H54 (cell line): ENCODE results near the gene VSIG10L2.

Experiments used
- DNase-seq: peaks from one replicate; pipeline ENCODE4 v3.0.0; 2011; ENCODE audit warnings: low spot score, mixed read lengths; ENCODE audit not compliant: insufficient read length
- FAIRE-seq: peaks from 3 replicates; lab custom pipeline; 2011; peaks lifted over from hg19 to GRCh38; lab: Jason Lieb, UNC
- POLR2A ChIP-seq: IDR thresholded peaks from 2 replicates; pipeline ENCODE4 v1.6.1; 2011; ENCODE audit warnings: low read depth, mild to moderate bottlenecking, low read length

VSIG10L2 gene

DNA sequence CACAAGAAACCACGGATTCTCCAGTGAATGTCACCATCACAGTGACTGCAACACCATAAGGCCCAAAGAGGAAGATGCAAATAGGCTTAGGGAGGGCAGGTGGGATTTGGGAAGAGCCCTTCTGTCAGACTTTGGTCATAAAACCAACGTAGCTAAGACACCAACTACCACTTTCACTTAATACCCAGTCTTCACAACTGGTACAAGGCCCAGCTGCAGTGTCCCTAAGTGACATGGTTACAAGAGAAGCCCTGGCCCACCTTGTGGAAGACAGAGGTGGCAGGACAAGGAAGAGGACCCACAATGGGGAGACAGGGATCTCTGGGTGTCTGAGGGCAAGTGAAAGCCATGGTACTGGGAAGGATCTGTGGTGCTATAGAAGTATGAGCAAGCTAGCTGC lies 10.0 kb downstream of the VSIG10L2 start:
- FAIRE-seq (no peak), DNase-seq (no peak)
- no peak for TF ChIP-seq POLR2A

- FAIRE-seq = no peak
Observed at GRCh38 chr11:125956391-125957134, 10.7 kb downstream of the VSIG10L2 start.

DNA sequence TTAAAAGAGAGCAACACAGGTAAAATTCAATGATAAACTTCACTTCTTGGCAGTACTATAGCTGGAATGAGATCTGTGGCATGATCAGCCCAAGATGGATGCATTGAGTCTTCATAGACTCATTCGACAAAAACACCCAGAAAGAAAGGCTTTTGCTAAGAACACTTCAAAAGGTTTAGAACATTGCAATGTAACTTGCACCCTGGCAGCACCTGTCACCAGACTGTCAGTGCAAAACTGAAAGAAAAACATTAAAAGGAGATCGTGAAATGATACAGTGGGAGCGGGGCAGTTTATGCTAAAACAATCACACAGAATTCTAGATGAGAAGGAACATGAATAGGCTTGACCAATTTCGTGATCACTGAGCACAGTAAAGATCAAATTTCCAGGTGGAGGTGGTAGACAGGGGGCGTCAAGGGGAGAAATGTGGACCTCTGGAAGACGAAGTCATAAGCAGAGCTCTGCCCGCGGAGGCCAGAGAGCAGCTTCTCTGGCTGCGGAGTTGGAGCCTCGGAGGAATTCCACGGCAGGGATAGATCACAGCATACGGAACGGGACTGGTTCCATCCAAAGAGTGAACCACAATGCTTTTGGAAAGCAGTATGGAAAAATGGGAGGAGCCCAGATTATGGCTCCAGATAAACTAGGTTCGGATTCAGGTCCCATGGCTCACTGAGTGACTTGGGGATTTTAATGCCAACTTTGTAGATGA lies 11.9 kb downstream of the VSIG10L2 start:
- TF ChIP-seq POLR2A = no peak
- no peak for FAIRE-seq
- no peak for DNase-seq

More at GRCh38 chr11:125956391-125957134, 10.7 kb downstream of the VSIG10L2 start:
- no peak for DNase-seq
- TF ChIP-seq POLR2A = no peak

DNA sequence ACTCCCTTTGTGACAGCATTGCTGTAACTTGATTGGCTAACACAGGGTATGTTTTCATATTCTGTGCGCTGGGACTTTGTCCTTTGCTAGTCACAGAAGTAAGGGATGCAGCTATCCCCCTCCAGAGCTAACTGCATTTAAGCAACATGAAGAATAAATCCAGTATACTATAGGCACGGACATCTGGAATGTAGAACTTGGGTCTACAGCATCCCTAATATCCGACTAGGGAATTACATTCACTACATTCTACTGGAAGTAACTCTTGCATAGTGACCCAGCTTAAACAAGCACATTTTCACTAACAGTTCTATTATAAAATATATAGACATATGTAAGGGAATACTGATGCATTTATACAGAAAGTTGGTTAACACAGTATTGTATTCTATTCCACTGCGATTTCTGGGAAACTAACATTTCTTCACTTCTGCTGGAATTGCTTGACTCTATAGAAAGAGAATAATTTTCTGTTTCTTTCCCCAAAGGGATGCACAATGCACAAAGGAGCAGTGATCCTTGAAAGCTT lies 13.1 kb downstream of the VSIG10L2 start:
- TF ChIP-seq POLR2A = no peak
- FAIRE-seq (no peak), DNase-seq (no peak)

DNA sequence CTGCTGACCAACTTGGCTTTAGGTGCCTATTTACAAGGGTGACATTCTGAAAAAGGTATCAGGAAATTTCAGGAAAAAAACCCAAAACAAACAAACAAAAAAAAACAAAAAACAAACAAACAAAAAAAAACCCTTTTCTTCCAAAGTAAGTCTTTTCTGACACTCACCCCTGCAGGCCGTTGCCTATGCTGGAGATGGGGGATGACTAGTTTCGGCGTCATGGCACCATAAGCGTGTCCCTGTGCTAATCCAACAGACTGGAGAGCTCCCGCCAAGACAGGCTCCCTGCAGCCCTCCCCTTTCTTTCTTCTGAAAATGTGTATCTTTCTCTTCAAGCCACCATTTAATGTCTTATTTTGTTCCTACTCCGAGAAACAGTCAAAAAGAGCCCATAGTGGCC lies 13.7 kb downstream of the VSIG10L2 start:
- DNase-seq (no peak), FAIRE-seq (no peak)
- no peak for TF ChIP-seq POLR2A

DNA sequence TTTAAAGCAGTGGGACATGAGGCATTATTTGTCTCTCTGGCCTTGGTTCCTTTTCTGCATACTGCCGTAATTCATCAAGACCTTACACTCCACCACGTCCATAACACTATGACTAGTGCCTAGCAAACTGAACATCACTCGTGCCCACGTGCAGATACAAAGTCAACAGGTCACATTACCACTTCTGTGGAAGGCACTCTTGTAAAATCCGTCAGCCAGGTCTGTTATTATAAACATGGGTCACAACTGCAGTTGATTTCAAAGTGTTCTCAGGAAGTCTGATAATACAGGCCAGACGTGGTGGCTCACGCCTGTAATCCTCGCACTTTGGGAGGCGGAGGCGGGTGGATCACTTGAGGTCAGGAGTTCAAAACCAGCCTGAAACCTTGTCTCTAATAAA lies 14.1 kb downstream of the VSIG10L2 start:
- TF ChIP-seq POLR2A = no peak
- DNase-seq = no peak
- FAIRE-seq = no peak

DNA sequence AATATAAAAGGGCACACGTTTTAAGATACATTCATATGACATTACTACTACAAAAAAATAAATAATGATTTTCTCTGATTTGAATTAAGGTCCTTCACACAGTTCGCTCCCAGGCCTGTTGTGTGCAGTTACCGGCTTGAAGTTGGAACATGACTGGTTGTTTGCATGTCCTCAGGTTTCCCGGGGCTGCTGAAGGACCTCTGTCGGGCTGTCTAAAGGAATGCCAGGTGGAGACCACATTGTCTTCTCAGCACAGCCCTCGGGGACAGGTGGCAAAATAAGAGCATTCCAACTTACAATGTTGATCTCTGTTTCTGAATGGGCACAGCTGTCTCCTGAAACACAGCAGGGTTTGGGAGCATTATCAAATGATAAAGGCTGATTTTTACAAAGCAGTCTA lies 14.9 kb downstream of the VSIG10L2 start:
- FAIRE-seq = no peak
- no peak for DNase-seq
- no peak for TF ChIP-seq POLR2A

DNA sequence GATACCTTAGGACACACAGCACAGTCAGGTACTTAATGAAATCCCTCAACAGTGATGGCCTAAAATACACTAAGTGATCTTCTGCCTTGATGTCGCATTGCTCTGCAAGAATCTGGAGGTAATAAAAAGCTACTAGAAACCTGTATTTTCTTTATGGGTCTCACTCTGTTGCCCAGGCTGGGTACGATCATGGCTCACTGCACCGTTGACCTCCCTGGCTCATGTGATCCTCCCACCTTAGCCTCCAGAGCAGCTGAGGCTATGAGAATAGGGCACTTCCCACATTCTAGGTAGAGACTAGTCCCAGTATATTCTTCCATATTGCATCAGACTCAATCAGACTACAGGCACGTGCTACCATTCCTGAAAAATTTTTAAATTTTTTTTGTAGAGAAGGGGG lies 21.7 kb downstream of the VSIG10L2 start:
- TF ChIP-seq POLR2A = no peak
- DNase-seq = no peak
- no peak for FAIRE-seq

DNA sequence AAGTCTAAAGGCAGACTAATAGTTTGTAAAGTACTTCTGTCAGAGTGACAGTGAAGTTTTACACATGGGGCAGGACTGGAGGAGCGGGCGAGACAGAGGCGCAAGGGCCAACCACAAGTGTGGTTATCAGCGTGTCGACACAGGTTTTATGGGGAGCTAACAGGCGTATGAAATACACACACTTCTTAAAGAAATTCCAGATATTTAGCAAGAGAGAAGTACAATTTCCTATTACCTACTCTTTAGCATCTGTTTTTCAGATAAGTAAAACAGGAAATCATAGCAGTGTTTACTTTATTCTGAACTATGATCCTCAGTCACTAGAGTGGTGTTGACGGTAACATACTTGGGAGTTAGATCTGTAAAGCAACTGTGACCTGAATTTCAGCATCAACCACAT lies 22.5 kb downstream of the VSIG10L2 start:
- FAIRE-seq = no peak

DNA sequence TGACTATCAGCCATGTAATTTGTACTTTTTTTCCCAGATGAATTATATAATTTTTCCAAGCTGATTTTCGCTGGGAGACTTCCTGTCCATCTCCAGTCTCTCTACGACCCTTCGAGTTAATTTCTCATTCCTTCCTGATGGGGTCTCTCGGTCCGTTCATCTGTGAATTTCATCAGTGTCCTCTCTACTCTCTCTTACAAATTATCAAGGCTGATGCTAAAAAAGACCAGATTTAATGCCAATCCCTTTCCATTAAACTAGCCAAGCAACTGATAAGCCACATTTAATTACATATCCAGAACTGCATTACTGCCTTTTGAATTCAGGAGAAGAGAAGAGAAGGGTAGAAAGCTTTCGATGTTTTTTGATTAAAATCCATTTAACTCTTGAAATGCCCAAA lies 25.8 kb downstream of the VSIG10L2 start:
- FAIRE-seq = no peak
- no peak for TF ChIP-seq POLR2A
- DNase-seq = no peak

More for the DNA sequence above, 22.5 kb downstream of the VSIG10L2 start:
- TF ChIP-seq POLR2A = no peak
- no peak for DNase-seq

DNA sequence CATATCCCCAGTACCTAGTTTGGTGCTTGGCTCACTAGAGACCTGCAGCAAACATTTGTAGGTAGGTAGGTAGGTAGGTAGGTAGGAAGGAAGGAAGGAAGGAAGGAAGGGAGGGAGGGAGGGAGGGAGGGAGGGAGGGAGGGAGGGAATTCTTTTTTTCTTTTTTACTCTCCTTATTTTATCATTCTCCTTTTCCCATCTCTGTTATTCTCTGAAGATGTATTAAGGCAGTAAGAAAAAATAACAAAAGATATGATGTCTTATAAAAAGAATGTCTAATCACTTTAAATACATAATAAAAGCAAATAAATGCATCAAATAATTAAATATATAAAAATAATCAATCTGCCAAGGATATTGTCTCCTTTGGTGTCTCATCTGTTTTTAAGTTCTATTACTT lies 28.4 kb downstream of the VSIG10L2 start:
- DNase-seq (no peak), FAIRE-seq (no peak)
- no peak for TF ChIP-seq POLR2A

DNA sequence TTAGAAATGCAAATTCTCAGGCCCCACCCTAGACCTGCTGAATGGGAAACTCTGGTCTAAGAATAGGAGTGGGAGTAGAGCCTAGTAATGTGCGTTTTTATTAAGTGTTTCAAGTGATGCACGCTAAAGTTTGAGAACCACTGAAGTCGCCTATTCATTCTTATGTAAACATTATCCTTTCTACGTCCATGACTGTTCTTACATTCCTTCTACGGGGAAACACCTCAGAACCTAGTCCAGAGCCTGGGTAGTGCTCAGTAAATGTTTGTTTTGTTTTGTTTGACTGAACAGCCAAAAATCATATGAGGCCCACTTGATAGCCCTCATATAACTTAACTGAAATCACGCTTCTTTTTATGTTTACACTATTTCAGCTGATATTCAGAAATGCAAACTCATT lies 29.8 kb downstream of the VSIG10L2 start:
- TF ChIP-seq POLR2A = no peak
- FAIRE-seq (no peak), DNase-seq (no peak)

DNA sequence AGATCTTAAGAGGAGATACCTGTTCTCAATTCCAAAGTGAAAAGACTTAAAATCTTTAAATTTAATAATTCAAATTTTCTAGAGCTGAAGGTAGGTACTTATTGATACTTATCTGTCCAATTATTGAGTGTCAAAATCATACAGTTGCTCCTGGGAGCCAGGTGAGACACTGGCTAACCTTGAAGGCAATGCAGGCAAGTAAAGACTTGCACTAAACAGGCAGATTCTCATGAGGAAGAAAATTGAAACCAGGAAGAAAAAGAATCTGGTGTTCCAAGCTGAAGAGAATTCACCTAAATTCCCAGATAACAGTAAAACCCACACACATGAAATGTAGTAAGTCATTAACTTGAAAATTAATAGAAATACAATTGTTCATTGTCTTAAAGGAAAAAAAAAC lies 30.3 kb downstream of the VSIG10L2 start:
- DNase-seq (no peak), FAIRE-seq (no peak)
- TF ChIP-seq POLR2A = no peak

DNA sequence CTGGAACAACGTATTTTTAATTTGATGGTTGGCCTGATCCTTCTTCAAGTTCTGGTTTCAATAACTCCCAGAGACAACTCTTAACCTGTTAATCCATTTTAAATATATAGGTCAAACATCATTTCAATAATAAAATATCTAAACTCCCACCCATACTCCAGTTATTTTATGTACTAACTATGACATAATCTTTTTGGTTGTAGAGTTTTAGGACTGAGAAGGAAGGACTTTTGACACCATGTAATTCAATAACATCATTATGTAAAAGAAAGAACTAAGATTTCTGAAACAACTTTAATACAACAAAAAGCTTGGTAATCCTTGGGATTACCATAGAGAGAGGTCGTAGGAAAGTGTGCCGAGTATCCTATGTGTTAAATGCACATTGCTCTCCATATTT lies 31.5 kb downstream of the VSIG10L2 start:
- no peak for TF ChIP-seq POLR2A
- FAIRE-seq (no peak), DNase-seq (no peak)
